ENCODE measurements around the gene NSMCE1. TPM values are rescaled to one million over a fixed set of nuclear protein-coding genes. Genes with fewer than 3 reads are reported as not detected.

NSMCE1 gene
- total RNA-seq, 4 donors from 2014 or later: 20.9 to 41.3 (median 30.6) TPM

GRCh38 chr16:27224271-27224737 lies 44.3 kb downstream of the NSMCE1 start:
- Histone ChIP-seq H3K27ac (no peak overlapping the region), H3K36me3 (peaks cover 0 to 21% (median 0%) of the 10 kb centered on the region in 3 donors), H3K27me3 (no peaks in the 10 kb centered on the region), H3K4me1 (peaks cover 0 to 29% (median 0%) of the 10 kb centered on the region in 4 donors), H3K4me3 (no peak overlapping the region), H3K9me3 (no peaks in the 10 kb centered on the region)
- no peak for TF ChIP-seq CTCF (IDR thresholded peaks at IDR 0.05)
- no peak for TF ChIP-seq POLR2A (IDR thresholded peaks at IDR 0.05)
- DNase-seq: no peak

DNA sequence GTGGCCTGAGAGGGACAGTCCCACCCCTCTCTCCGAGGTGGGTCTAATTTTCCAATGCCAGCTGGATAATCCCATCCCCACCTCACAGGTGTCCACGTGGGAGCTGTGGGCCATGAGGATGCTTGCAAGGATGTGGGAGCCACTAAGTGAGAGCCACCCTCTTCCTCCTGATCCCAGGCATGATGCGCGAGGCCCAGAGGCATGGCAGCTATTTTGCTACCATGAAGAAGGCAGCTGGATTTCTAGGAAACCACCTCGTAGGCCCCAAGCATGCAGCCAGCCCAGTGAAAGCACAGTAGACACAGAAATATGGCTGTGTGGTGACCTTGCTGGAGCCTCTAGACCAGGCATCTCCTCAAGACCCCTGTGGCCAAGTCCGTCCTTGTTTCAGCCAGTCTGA lies 44.9 kb downstream of the NSMCE1 start:
- Histone ChIP-seq H3K9me3 (no peaks in the 10 kb centered on the region), H3K4me3 (no peak overlapping the region), H3K36me3 (peaks cover 0 to 24% (median 0%) of the 10 kb centered on the region in 3 donors), H3K27ac (no peak overlapping the region), H3K27me3 (no peaks in the 10 kb centered on the region), H3K4me1 (peaks cover 0 to 24% (median 0%) of the 10 kb centered on the region in 4 donors)
- TF ChIP-seq CTCF (IDR thresholded peaks at IDR 0.05) (no peak), POLR2A (IDR thresholded peaks at IDR 0.05) (no peak)
- DNase-seq: no peak

DNA sequence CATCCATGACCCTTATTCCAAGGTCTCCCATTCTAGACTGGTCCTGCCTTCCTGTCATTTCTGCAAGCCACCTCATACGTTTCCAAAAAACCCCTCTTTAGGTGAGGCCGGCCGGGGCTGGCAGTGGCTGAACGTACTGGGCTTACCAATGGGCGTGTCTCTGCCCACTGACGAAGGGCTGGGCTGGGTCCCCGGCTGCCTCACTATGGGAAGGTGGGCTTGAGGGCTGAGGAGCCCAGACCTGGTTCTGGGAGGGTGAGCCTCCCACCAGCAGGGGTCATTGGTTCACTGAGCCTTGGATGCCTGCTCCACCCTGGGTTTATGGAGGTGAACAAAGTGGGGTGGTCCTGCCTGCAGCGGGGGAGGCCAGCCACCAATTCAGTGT lies 45.4 kb downstream of the NSMCE1 start:
- Histone ChIP-seq H3K36me3 (peaks cover 0 to 24% (median 0%) of the 10 kb centered on the region in 3 donors), H3K27ac (peak overlapping the region in 2 of 4 donors; percentile 17 to 55), H3K9me3 (no peaks in the 10 kb centered on the region), H3K4me1 (peaks cover 0 to 24% (median 0%) of the 10 kb centered on the region in 4 donors), H3K27me3 (no peaks in the 10 kb centered on the region), H3K4me3 (no peak overlapping the region)
- TF ChIP-seq POLR2A (IDR thresholded peaks at IDR 0.05): no peak
- peak in 2 of 6 experiments; percentile 4 to 9 for TF ChIP-seq CTCF (IDR thresholded peaks at IDR 0.05)
- DNase-seq: no peak

DNA sequence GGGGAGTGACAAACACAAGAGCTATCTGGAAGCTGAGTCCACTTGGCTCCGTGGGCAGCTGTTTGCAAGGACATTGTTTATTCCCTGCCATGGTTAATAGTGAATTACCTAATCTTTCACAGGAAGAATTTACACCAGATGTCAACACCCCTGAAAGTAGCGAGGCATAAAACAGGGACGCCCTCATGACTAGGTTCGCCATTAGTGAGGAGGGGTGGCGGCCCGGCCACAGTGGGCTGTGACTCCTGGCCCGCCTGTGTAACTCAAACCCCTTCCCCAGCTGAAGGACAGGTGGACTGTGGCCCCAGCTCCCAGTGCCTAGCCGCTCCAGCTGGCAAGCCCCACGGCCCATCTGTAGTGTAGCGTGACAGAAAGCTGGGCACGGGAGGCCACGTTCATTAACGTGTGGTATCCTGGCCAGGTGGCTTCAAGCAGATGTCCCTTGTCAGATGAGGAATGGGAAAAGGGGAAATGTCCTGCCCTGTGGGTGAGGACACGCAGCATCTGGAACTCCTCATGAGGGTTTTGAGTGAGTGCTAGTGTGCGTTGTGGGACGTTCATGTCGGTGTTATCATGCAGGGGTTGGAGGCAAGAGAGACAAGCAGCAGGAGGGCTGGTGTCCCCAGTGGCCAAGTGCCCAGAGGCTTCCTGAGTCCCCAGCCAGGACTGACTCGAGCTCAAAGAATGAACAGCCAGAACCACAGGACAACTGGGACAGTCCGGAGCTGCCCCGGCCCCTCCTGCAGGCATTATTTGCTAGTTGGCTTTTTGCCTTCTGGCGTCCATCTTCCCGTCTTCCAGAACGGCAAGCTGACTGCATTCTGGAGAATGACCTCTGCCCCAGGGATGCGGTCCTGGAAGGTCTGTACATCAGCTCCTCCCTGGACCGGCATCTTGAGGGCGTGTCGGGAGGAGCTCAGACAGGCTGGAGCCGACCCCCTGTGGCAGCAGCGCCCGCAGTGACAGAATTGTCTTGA lies 46.0 kb downstream of the NSMCE1 start:
- H3K4me3 ChIP-seq: no peak overlapping the region
- TF ChIP-seq POLR2A (IDR thresholded peaks at IDR 0.05): no peak
- TF ChIP-seq CTCF (IDR thresholded peaks at IDR 0.05): no peak
- H3K27ac ChIP-seq: peak overlapping the region in 3 of 4 donors; percentile 17 to 55 (median 38)
- no peak for DNase-seq
- H3K4me1 ChIP-seq: peaks cover 0 to 24% (median 0%) of the 10 kb centered on the region in 4 donors
- H3K9me3 ChIP-seq: no peaks in the 10 kb centered on the region
- no peaks in the 10 kb centered on the region for H3K27me3 ChIP-seq
- peaks cover 0 to 30% (median 0%) of the 10 kb centered on the region in 3 donors for H3K36me3 ChIP-seq

GRCh38 chr16:27221576-27222248 lies 46.9 kb downstream of the NSMCE1 start:
- Histone ChIP-seq H3K36me3 (peaks cover 0 to 31% (median 0%) of the 10 kb centered on the region in 3 donors), H3K4me3 (no peak overlapping the region), H3K9me3 (no peaks in the 10 kb centered on the region), H3K4me1 (peaks cover 0 to 20% (median 0%) of the 10 kb centered on the region in 4 donors), H3K27me3 (no peaks in the 10 kb centered on the region), H3K27ac (peak overlapping the region in 2 of 4 donors; percentile 38 to 55)
- no peak for DNase-seq
- TF ChIP-seq POLR2A (IDR thresholded peaks at IDR 0.05) (no peak), CTCF (IDR thresholded peaks at IDR 0.05) (no peak)
